ENCODE measurements around the gene CRIM1.

GRCh38 chr2:36393738-36394256, 38.2 kb downstream of the CRIM1 start:
- TF ChIP-seq CTCF (IDR thresholded peaks at IDR 0.05) (no peak), POLR2A (IDR thresholded peaks at IDR 0.05) (no peak)
